ENCODE data around the gene MARCKS.

MARCKS gene, protein sequence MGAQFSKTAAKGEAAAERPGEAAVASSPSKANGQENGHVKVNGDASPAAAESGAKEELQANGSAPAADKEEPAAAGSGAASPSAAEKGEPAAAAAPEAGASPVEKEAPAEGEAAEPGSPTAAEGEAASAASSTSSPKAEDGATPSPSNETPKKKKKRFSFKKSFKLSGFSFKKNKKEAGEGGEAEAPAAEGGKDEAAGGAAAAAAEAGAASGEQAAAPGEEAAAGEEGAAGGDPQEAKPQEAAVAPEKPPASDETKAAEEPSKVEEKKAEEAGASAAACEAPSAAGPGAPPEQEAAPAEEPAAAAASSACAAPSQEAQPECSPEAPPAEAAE

DNA sequence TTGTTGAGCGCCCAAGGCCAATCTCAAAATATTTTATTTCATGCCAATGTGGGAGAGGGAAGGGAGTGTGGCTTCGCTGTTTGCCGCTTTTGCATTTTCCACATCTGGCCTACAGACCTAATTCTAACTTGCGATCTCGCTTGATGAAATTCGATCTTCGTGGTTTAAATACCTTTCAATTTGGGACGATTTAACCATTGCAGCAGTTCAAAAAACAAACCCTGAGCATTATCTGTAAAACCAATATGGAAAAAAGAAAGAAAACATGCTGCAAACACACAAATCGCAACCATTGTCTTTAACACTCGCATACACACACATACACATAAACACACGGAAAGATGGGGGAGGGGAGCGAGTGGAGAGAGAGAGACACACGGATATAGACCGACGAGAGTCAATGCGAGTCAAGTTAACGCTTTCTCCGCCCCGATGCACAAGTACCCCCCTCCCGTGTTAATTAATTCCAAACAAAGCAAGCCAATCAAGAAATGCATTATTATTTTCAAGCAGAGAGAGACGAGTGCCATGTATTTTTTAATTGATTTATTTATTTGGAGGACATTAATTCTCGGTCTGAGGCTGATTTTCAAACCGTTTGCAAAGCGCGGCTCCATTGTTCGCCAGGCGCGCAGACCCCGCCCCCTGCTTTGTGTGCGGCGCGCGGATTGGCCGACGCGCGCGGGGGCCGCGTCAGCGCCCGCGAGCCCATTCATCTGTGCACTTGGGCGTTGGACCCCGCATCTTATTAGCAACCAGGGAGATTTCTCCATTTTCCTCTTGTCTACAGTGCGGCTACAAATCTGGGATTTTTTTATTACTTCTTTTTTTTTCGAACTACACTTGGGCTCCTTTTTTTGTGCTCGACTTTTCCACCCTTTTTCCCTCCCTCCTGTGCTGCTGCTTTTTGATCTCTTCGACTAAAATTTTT lies at the start of gene MARCKS:
Gene MARCKS, plus strand, starts transcription at position 721 of the 931 bp plus-strand sequence. CDS start 401 bp downstream, outside the sequence.
- no peak for DNase-seq (ENCODE audit: low read depth in 1 of 2, low spot score in 1 of 2)

DNA sequence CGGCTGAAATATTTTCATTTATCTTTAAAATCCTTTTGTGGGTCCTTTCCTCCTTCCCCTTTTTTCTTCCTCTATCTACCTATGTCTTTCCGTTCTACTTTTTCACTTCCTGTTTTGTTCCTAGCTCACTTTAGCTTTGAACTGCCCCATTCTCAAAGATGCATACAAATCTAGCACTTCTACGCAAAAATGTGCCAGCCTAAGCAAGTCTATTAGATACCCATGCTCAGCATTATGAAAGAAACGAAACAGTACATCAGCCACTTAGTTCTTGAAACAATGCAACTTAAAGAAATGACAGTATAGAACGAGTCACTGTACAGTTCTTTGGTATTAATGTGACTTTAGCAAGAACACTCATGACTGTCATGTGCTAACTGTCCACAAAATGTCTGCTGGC lies 47.3 kb upstream of the MARCKS start:
- DNase-seq (ENCODE audit: low read depth in 1 of 2, low spot score in 1 of 2), result no peak

DNA sequence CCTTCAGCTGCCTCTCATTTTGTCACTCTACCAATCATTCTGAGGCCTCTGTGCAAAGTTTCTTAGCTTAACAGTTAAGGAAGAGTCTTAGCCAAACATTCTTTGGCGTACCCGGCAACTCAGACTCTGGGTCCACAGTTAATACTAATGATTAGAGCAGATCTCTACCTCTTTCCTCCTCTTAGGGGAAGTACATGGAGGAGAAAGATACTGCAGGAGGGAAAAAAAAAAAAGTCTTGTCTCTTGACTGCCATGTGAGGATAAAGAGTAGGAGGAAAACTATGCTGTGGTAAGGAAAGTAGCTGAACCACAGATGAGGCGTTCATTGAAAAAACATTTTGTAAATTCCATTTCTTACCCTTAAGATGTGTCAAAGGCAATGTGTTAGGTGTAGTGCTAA lies 44.0 kb upstream of the MARCKS start:
- DNase-seq (ENCODE audit: low read depth in 1 of 2, low spot score in 1 of 2), result no peak

GRCh38 chr6:113818578-113818977 lies 38.6 kb upstream of the MARCKS start:
- no peak for DNase-seq (ENCODE audit: low read depth in 1 of 2, low spot score in 1 of 2)

DNA sequence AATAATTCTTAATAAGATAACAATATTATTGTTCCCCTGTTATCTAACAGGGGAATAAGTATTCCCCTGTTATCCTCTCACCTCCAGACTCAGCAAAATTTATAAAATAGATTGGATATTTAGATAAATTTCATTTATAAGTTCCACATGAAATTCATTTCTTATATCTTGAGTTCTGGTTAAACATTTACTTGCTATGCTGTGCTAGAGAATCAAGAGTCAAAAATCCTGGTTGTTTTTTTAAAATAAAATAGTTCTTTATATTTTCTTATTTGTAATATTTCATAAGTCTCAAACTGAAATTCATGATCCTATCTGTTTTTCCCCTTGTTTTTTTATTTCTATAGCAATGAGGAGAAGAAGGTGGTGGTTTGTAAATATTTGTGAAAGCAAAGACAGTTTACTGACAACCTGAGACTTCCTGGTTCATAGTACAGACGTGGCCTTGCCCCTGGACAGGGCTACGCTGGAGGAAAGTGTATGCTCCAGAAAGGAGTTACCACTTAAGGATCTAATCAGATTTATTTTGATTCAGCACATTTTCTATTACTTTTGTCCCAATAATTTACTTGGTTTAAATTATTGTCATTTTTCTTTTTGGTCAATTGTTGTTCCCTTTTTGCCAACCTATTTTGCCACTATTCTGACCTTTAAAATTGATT lies 37.8 kb upstream of the MARCKS start:
- no peak for DNase-seq (ENCODE audit: low read depth in 1 of 2, low spot score in 1 of 2)

- no peak for DNase-seq (ENCODE audit: low read depth in 1 of 2, low spot score in 1 of 2)
These were observed 36.4 kb upstream of the MARCKS start for GRCh38 chr6:113820761-113821160.

GRCh38 chr6:113821445-113821844 lies 35.7 kb upstream of the MARCKS start:
- DNase-seq (ENCODE audit: low read depth in 1 of 2, low spot score in 1 of 2), result no peak

- DNase-seq (ENCODE audit: low read depth in 1 of 2, low spot score in 1 of 2), result no peak
These were observed 33.2 kb upstream of the MARCKS start for GRCh38 chr6:113823916-113824315.

DNA sequence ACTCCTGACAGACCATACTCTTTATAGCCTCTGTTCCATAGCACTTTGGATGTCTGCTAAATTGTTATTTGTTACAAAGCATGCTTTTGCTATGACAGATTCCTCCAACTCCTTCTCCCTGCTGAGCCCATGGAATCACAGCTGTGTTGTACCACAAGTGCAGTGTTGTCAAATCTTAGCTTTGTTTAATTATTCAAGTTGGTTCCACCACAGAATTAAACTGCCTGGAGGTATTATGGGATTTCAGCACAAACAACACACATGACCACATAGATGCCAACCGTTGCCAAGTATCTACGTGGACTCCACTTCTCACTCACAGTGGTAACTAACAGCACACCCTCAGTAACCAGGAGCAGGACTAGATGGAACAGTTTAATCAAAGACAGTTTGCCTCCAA lies 32.7 kb upstream of the MARCKS start:
- no peak for DNase-seq (ENCODE audit: low read depth in 1 of 2, low spot score in 1 of 2)

- no peak for DNase-seq (ENCODE audit: low read depth in 1 of 2, low spot score in 1 of 2)
These were observed 32.3 kb upstream of the MARCKS start for GRCh38 chr6:113824866-113825265.

DNA sequence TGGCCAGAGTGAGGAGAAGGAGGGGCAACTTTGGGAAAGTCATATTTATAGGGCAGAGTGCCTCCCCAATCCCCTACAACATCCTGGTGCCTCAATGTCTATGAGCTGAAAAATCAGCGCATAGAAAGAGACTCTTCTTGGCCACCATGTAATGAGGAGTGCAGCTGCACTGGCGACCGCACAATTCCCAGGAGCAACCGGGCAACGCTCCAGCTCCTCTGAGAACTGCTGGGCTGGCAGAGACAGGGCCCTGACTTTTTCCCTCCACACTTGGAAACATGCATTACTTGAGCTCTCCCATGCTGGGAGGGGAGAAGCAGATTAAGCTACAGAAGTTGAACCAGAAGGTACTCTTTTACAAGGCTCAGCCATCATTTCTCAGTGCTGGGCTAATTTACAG lies 31.4 kb upstream of the MARCKS start:
- no peak for DNase-seq (ENCODE audit: low read depth in 1 of 2, low spot score in 1 of 2)

GRCh38 chr6:113828984-113829695 lies 28.0 kb upstream of the MARCKS start:
- DNase-seq (ENCODE audit: low read depth in 1 of 2, low spot score in 1 of 2), result no peak

GRCh38 chr6:113829696-113830045 lies 27.5 kb upstream of the MARCKS start:
- no peak for DNase-seq (ENCODE audit: low read depth in 1 of 2, low spot score in 1 of 2)

GRCh38 chr6:113830140-113830539 lies 27.0 kb upstream of the MARCKS start:
- no peak for DNase-seq (ENCODE audit: low read depth in 1 of 2, low spot score in 1 of 2)

GRCh38 chr6:113833537-113833936 lies 23.6 kb upstream of the MARCKS start:
- no peak for DNase-seq (ENCODE audit: low read depth in 1 of 2, low spot score in 1 of 2)

- no peak for DNase-seq (ENCODE audit: low read depth in 1 of 2, low spot score in 1 of 2)
These were observed 20.0 kb upstream of the MARCKS start for GRCh38 chr6:113837170-113837569.

- DNase-seq (ENCODE audit: low read depth in 1 of 2, low spot score in 1 of 2), result no peak
These were observed 15.0 kb upstream of the MARCKS start for GRCh38 chr6:113842165-113842564.

DNA sequence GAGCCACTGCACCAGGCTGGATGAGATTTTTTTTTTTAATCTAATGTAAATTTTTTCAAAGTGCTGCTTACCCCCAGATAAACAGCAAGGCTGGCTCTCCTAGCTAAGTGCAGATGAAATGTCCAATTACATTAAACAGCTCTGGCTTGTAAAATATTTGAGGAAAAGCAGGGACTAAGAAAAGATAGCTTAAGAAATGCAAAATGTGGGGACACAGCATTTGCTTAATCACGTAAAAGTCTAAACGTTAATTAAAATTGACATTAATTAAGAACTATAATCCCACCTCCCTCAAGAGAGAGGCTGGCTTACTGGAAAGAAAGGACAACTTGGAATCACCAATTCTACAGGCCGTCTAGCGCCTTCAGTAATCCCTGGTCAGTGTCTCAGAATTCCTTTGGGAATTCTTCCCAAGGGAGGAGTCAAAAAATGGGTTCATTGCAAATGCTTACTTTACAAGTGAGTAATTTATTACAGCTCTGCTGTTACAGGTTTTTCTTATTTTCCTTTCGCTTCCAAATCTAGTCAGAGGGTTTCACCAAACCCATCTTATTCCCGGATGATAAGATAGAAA lies 13.6 kb upstream of the MARCKS start:
- no peak for DNase-seq (ENCODE audit: low read depth in 1 of 2, low spot score in 1 of 2)

DNA sequence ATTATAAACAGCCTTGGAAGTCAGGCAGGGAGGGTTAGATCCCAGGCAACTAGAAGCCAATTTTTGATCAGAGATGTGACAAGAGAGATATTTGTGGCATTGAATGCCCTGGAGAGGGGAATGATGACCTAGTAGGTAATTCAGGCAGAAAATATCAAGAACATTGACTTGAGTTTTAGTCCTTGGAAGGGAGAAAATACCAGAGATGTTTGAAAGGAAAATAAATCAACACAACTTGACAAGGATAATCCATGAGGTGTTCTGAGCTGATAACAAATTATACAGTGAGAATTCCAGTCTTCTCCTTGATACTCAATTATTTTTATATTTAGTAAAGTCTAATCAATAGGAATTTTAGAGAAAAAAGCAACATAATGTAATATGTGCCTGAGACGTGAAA lies 10.6 kb upstream of the MARCKS start:
- no peak for DNase-seq (ENCODE audit: low read depth in 1 of 2, low spot score in 1 of 2)

- no peak for DNase-seq (ENCODE audit: low read depth in 1 of 2, low spot score in 1 of 2)
These were observed 9.7 kb upstream of the MARCKS start for GRCh38 chr6:113847447-113847846.

DNA sequence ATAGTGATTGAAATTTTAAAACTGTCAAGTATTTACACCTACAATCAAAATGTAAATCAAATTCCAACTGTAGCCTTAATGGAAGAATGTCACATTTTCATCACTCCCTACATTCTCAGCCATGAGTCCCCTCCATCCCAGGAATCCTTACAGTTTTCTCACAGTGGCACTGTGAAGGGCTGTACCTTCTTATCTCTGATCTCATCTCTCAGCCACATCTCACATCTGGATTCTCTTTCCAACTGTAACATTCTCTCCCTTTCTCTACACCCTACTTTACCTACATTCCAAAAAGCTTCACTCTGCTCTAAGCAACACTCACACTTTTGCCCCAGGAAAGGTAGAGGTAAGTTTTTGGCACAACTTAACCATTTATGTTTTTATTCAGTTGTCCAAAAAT lies 8.9 kb upstream of the MARCKS start:
- no peak for DNase-seq (ENCODE audit: low read depth in 1 of 2, low spot score in 1 of 2)

Measured in stimulated activated CD4-positive, alpha-beta T cell treated with anti-CD3 and anti-CD28 coated beads, Interleukin-15, amount 100 ng/mL, for 1 hour (primary cell).